HepG2 (cell line): ENCODE data around the gene NMNAT3.

Experiments
- EZH2 ChIP-seq: conservative IDR thresholded peaks from 2 replicates; pipeline ENCODE4 v1.6.1; 2012; ENCODE audit warnings: mild to moderate bottlenecking, low read depth, low read length, moderate library complexity
- FOSL2 ChIP-seq: sonication (generic); formaldehyde crosslinking; IDR thresholded peaks from 2 replicates; pipeline ENCODE4 v1.4.0; 2020; ENCODE audit warnings: missing genetic modification reagents
- MED1 ChIP-seq: sonication (generic); formaldehyde crosslinking; IDR thresholded peaks from 2 replicates; pipeline ENCODE4 v1.4.0; 2020; ENCODE audit warnings: missing genetic modification reagents
- PAWR ChIP-seq: sonication (generic); formaldehyde crosslinking; IDR thresholded peaks from 2 replicates; pipeline ENCODE4 v1.4.0; 2020; ENCODE audit warnings: missing genetic modification reagents, mild to moderate bottlenecking, borderline replicate concordance
- REST ChIP-seq, 2 experiments: IDR thresholded peaks; 2 replicates each; pipeline ENCODE4 v1.6.1; 2011 to 2012; ENCODE audit warnings: low read length in 2 of 2, borderline replicate concordance in 1 of 2, low read depth in 1 of 2, mild to moderate bottlenecking in 1 of 2, moderate library complexity in 1 of 2
- TARDBP ChIP-seq: sonication (generic); formaldehyde crosslinking; IDR thresholded peaks from 2 replicates; pipeline ENCODE4 v1.8.0; 2022; ENCODE audit warnings: mild to moderate bottlenecking, missing genetic modification reagents
- TCF7 ChIP-seq: sonication (generic); IDR thresholded peaks from 2 replicates; pipeline ENCODE4 v1.6.1; 2016; ENCODE audit warnings: antibody characterized with exemption, low read depth
- ZNF33B ChIP-seq: sonication (generic); formaldehyde crosslinking; IDR thresholded peaks from 2 replicates; pipeline ENCODE4 v1.5.1; 2020; ENCODE audit warnings: mild to moderate bottlenecking, missing genetic modification reagents
- ZNF687 ChIP-seq: sonication (generic); formaldehyde crosslinking; IDR thresholded peaks from 2 replicates; pipeline ENCODE4 v1.5.1; 2020; ENCODE audit warnings: mild to moderate bottlenecking, missing genetic modification reagents, moderate library complexity
- TF ChIP-seq, protein P1 (sequence below), 2 experiments: sonication (generic) in 1 of 2; formaldehyde crosslinking in 1 of 2; IDR thresholded peaks; 2 replicates each; pipeline versions ENCODE4 v1.4.0 to v1.6.1; 2018 to 2020; ENCODE audit warnings: missing genetic modification reagents in 2 of 2, borderline replicate concordance in 1 of 2, low read depth in 1 of 2, mild to moderate bottlenecking in 1 of 2, missing biosample characterization in 1 of 2

- TF ChIP-seq PAWR = no peak
- no peak for TF ChIP-seq TCF7
- no peak for TF ChIP-seq ZNF33B (CRISPR knock-in tag)
- TF ChIP-seq, protein P1, sequence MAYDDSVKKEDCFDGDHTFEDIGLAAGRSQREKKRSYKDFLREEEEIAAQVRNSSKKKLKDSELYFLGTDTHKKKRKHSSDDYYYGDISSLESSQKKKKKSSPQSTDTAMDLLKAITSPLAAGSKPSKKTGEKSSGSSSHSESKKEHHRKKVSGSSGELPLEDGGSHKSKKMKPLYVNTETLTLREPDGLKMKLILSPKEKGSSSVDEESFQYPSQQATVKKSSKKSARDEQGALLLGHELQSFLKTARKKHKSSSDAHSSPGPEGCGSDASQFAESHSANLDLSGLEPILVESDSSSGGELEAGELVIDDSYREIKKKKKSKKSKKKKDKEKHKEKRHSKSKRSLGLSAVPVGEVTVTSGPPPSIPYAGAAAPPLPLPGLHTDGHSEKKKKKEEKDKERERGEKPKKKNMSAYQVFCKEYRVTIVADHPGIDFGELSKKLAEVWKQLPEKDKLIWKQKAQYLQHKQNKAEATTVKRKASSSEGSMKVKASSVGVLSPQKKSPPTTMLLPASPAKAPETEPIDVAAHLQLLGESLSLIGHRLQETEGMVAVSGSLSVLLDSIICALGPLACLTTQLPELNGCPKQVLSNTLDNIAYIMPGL (CRISPR knock-in tag; IDR thresholded peaks at IDR 0.05; ENCODE audit: borderline replicate concordance in 1 of 2, low read depth in 1 of 2) = no peak
- no peak for TF ChIP-seq REST (IDR thresholded peaks at IDR 0.05; ENCODE audit: borderline replicate concordance in 1 of 2, low read depth in 1 of 2, low read length in 2 of 2)
- TF ChIP-seq MED1 (CRISPR knock-in tag) = no peak
- TF ChIP-seq ZNF687 (CRISPR knock-in tag) = no peak
- TF ChIP-seq EZH2 = no peak
- TF ChIP-seq FOSL2 (CRISPR knock-in tag) = no peak
- no peak for TF ChIP-seq TARDBP (CRISPR knock-in tag)
Observed at GRCh38 chr3:139630542-139630941, 47.2 kb downstream of the NMNAT3 start.
